ENCODE results near the gene UBE2E3.

The UBE2E3 gene

GRCh38 chr2:181042706-181043105 lies 62.3 kb downstream of the UBE2E3 start:
- TF ChIP-seq CTCF (conservative IDR thresholded peaks at IDR 0.05; ENCODE audit: low read length): no peak
- DNase-seq (ENCODE audit: low read depth): no peak
- no peak overlapping the region for H3K4me3 ChIP-seq (ENCODE audit: low read length)

- no peak for DNase-seq (ENCODE audit: low read depth)
- no peak for TF ChIP-seq CTCF (conservative IDR thresholded peaks at IDR 0.05; ENCODE audit: low read length)
Measured at GRCh38 chr2:181046833-181047232, 66.4 kb downstream of the UBE2E3 start.

GRCh38 chr2:181047829-181048228 lies 67.4 kb downstream of the UBE2E3 start:
- TF ChIP-seq CTCF (conservative IDR thresholded peaks at IDR 0.05; ENCODE audit: low read length): no peak
- DNase-seq (ENCODE audit: low read depth): no peak
- H3K4me3 ChIP-seq (ENCODE audit: low read length): no peak overlapping the region

More at GRCh38 chr2:181046833-181047232, 66.4 kb downstream of the UBE2E3 start:
- H3K4me3 ChIP-seq (ENCODE audit: low read length): no peak overlapping the region

GRCh38 chr2:181051861-181052522 lies 71.6 kb downstream of the UBE2E3 start:
- TF ChIP-seq CTCF (conservative IDR thresholded peaks at IDR 0.05; ENCODE audit: low read length): no peak
- no peak for DNase-seq (ENCODE audit: low read depth)
- no peak overlapping the region for H3K4me3 ChIP-seq (ENCODE audit: low read length)

GRCh38 chr2:181052523-181052891 lies 72.1 kb downstream of the UBE2E3 start:
- H3K4me3 ChIP-seq (ENCODE audit: low read length): no peak overlapping the region
- DNase-seq (ENCODE audit: low read depth): no peak
- no peak for TF ChIP-seq CTCF (conservative IDR thresholded peaks at IDR 0.05; ENCODE audit: low read length)

- no peak for DNase-seq (ENCODE audit: low read depth)
- no peak overlapping the region for H3K4me3 ChIP-seq (ENCODE audit: low read length)
- TF ChIP-seq CTCF (conservative IDR thresholded peaks at IDR 0.05; ENCODE audit: low read length): no peak
Measured at GRCh38 chr2:181054256-181054655, 73.9 kb downstream of the UBE2E3 start.

- TF ChIP-seq CTCF (conservative IDR thresholded peaks at IDR 0.05; ENCODE audit: low read length): no peak
- DNase-seq (ENCODE audit: low read depth): no peak
Measured at GRCh38 chr2:181054843-181055242, 74.4 kb downstream of the UBE2E3 start.

More at GRCh38 chr2:181054843-181055242, 74.4 kb downstream of the UBE2E3 start:
- H3K4me3 ChIP-seq (ENCODE audit: low read length): no peak overlapping the region

Data from AG10803 (cell line).